IPS DF 4.7 (cell line): ENCODE results near the gene C16orf92.
A peak's percentile ranks its signal among the peaks of the same experiment; 100 is the strongest.

Experiments used
- DNase-seq: peaks from one replicate; pipeline ENCODE4 v3.0.0-alpha.2; 2013; ENCODE audit warnings: low spot score; ENCODE audit errors: extremely low read depth

C16orf92 gene

DNA sequence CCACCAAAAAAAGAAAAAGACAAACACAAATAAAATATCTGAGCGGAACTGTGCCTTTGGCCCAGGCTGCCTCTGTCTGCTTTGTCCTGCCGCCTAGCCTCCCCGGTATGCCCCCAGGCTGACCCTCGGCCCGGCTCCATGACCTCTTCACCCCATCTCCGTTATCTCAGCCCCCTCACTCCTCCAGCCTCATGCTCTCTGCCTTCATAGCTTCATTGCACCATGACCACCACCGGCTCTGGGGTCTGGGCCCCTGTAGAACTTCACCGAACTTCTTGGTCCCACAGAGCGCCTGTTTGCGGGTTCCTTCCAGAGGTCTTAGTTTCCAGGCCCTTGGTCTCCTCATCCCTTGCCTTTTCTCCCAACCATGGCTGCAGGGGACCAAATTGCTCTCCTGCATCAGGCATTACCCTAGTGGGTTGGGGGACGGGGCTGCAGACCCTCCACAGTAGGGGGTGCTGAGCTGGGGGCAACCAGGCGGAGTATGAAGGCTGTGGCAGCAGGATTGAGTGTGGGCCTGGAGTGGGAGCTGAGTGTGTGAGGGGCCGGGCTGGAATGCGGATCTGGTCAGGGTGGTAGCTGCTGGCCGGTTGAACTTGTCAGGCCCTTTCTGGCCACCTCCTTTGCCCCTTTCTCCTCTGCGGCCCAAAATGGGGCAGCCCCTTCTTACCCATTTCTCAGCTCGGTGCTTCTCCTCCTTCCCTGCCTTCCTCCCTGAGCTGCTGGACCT, 34.5 kb upstream of the C16orf92 start:
- DNase-seq, result no peak

- DNase-seq, result no peak
Observed at GRCh38 chr16:29989111-29989858, 33.7 kb upstream of the C16orf92 start.

DNA sequence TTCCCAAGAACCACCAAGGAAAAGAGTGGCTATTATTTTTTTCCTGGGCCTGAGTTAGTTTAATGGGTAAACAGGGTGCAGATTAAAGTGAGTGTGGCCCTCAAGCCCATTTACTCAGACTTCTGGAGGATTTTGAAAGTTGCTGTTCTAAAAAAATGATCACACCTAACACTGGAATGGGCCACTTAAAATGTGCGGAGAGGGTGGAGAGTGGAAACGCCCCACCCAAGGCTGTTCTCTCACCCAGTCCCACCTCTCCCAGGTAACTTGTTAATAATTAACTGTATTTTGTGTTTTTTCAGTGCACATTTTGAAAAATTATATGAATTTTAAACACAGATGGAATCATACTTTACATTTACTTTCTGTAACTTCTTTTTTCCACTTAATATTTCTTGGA, 33.0 kb upstream of the C16orf92 start:
- DNase-seq, result no peak

DNA sequence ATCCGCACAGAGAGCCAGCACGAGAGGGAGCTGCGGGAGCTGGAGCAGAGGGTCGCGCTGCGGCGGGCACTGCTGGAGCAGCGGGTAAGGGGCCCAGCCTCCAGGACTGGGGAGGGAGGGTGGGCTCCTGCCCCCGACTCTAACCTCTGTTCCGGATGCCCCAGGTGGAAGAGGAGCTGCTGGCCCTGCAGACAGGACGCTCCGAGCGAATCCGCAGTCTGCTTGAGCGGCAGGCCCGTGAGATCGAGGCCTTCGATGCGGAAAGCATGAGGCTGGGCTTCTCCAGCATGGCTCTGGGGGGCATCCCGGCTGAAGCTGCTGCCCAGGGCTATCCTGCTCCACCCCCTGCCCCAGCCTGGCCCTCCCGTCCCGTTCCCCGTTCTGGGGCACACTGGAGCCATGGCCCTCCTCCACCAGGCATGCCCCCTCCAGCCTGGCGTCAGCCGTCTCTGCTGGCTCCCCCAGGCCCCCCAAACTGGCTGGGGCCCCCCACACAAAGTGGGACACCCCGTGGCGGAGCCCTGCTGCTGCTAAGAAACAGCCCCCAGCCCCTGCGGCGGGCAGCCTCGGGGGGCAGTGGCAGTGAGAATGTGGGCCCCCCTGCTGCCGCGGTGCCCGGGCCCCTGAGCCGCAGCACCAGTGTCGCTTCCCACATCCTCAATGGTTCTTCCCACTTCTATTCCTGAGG, 32.0 kb upstream of the C16orf92 start:
- DNase-seq, result no peak

- no peak for DNase-seq
Observed at GRCh38 chr16:29991571-29991904, 31.5 kb upstream of the C16orf92 start.

- DNase-seq, result no peak
Observed at GRCh38 chr16:29992344-29992967, 30.5 kb upstream of the C16orf92 start.

- DNase-seq, result no peak
Observed at GRCh38 chr16:29993191-29993902, 29.7 kb upstream of the C16orf92 start.

DNA sequence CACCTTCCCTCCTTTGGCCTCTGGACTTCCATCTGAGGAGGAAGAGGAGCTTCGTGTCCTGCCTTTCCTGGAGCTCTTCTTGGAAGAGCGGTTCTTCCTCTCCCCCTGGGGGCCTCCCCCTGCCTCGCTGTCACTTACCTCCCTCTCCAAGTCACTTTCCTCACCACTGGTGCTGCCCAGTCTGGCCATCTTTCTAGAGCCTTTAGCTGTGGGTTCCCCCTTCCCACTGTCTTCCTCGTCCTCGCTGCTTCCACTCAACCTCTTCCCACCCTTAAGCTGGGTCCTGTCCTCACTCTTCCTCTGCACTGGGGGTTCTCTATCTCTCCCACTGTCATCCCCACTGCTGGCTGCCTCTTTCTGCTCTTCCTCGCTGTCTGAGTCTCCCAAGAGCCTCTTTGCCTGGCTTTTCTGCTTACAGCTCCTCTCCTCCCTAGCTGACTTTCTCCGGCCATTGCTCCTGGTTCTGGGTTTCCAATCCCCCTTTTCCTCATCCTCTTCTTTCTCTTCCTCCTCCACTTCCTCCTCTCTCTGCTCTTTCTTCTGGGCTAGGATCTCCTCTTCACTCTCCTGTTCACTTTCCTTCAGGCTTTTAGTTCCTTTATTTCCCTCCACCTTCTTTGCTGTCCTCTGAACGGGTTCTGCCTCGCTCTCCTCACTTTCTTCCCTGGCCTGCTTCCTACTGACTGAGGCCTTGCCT, 28.9 kb upstream of the C16orf92 start:
- no peak for DNase-seq

GRCh38 chr16:29994600-29995323, 28.2 kb upstream of the C16orf92 start:
- no peak for DNase-seq

DNA sequence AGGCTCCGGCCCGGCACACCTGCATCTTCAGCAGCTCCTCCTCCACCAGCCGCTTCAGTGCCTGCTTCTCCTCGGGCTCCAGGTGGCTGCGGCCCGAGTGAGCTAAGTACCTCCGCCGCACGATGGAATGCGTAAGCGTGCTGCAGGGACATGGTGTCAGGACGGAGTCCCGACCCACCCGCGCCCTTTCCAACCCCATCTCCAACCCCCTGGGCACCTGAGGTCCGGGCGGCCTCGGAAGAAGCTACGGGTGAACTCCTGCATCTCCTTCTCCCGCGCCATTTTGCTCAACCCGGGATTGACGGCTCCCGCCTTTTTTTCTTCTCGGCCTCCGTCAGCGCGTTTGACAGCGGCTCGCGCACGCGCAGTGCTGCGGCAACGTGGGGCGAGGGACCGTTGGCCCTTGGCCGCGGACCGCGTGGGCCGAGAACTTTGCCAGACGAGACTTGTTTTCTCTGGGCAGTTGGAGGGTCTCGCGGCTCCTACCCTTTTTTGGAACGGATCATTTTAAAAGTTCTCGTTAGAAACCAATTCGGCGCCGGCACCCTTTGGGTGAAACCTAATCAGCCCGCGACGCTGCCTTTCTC, 27.6 kb upstream of the C16orf92 start, which contains the start of gene HIRIP3:
HIRIP3 (minus strand) TSS at position 294 of the 587 bp plus-strand sequence; CDS start at position 282, 12 bp downstream.
- DNase-seq, result no peak

GRCh38 chr16:29995911-29996765, 26.9 kb upstream of the C16orf92 start, which contains the start of gene INO80E:
TSS of gene INO80E (plus strand) at chr16:29996241. CDS start at chr16:29996311, 70 bp downstream.
- DNase-seq, result peak; percentile 93

- no peak for DNase-seq
Observed at GRCh38 chr16:29996766-29997250, 26.2 kb upstream of the C16orf92 start.

DNA sequence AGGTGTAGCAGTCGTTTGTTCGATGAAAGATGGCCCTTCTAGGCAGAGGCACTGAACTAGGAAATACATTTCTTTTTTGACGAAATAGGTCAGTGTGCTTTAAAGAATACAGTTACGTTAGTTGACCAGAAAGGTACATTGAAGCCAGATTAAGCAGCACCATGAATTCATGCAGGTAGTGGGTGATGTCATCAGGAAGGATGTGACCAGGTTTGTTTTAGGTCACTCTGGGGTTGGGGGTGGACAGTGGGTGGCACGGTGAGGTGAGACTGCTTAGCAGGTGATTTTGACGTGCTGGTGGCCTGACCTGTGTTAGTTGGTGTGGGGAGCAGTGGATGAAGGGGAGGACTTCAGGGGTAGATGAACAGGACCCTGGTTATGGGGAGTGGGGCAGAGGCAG, 23.4 kb upstream of the C16orf92 start:
- no peak for DNase-seq

DNA sequence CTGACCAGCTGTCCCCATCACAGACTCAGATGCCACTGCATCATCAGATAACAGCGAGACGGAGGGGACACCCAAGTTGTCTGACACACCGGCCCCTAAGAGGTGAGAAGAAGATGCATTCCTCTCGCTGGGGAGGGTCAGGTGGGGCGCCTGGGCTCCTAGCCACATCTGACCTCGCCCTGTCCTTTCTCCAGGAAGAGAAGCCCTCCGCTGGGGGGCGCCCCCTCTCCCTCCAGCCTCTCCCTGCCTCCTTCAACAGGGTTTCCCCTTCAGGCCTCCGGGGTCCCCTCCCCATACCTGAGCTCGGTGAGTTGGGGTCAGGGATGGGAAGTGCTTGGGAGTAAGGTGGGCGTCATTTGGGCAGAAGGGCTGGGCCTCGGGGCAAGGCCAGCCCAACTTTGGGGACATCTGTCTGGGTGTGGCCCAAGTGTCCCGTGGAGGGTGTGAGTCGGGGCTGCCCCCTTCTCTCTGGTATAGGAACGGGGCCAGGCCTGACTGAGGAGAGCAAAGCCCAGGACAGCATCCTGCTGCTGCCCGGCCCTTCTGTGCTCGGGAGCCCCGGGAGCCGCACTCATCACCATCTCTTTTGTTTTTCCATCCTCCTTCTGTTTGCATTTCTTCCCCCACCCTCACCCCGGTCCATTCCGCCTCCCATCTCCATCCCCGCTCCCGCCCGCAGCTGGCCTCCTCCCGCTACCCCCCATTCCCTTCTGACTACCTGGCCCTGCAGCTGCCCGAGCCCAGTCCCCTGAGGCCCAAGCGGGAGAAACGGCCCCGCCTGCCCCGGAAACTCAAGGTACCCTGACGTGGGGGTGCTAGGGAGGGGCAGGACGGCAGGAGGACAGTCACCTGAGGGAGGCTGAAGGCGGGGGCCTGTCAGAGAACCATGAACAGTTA, 22.0 kb upstream of the C16orf92 start:
- no peak for DNase-seq

DNA sequence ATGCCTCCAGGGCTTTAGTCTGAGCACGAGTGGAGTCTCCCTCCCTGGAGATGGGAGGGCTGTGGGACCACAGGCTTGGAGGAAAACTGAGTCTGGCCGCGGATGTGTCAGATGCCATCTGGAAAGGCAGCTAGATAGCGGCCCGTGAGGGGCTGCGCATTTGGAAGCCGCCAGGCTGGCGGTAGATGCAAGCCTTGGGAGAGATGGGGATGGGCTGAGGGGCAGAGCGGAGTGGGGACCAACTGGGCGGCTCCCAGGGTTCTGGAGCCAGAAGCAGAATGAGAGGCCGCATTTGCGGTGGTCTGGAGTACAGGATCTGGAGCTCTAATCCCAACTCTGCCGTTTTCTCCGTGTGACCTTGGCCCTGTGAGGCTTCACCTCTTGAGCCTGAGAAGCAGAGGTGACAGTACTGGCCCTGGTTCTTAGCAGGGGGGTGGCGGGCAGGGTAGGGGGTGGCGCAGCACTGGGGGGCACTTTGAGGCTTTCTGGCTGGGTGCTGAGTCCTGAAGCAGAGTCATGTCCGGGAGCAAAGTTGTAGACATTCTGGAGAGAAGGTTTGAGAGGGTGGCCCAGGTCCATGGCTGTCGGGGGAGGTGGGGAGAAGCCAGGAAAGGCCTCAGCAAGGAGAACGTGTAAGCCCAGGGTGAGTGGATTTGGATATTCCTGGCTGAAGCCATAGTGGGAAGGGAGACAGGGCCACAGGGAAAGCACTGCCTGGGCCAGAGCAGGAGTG, 20.2 kb upstream of the C16orf92 start:
- DNase-seq, result no peak

DNA sequence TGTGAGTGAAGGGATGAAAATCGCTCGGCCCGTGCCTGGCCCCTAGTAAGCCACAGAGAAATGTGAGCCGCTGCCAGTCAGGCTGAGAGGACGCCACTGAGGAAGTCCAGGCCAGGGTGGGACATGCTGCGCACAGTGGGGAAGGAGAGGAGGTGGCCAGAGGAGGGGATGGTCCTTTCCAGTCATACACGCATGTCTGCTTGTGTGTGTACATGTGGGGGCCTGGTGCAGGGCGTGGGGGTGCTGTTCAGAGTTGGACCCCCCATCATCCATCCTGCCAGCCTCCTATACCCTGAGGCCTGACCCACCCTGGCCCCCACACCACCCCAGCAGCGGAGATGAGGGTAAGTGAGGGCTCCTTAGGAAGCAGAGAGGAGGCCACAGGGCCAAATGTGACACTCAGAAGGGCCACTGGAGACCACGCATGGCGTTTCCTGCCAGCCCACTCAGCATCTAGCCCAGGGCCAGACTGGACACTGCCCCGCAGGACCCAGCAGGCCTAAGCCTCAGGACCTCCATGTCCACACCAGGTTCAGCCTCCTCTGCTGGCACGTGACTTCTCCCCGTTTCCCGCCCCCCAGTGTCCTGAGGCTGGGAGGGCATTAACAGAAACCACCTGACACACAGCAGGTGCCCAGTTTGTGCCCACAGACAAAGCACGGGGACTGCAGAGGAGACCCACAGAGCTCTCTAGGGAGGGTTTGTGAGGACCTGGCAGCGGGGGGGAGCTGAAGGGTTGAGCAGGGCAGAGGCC, 19.2 kb upstream of the C16orf92 start:
- DNase-seq, result no peak
